ENCODE measurements around the gene ZNF407.

ZNF407 gene

DNA sequence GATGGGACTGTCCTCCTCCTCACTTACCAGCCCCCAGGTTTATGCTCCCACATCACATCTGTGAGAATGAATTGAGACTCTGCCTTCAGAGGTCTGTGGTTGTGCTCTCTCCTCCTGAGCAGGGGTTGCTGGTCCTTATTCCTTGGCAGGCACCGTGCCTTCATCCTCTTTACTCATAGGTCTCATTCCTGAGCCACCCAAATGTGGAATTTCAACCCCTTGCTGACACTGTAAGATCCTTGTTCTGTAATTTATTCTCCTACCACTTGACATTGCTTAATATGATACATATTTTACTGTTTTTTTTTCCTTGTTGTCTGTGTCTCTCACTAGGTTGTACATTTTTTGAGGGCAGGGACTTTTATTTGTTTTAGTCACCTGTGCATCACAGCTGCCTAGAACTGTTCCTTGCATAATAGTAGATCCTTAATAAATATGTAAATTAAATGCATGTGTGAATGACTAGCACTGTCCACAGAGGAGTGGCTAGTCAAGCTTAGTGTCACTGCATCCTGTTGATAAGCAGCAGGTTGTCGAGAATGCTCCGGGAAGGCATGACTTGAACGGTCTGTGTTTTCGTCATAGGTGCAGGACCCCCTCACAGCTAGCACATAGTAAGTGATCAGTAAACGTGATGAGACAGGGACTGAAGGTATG is 180.6 kb downstream of the ZNF407 start:
- TF ChIP-seq JUND (IDR thresholded peaks at IDR 0.05; ENCODE audit: low read depth), result no peak
- in situ Hi-C loops (cut with HindIII; ENCODE audit: low pct_unique_long_range_greater_than_20kb, low sequenced_read_pairs), result no loop called here
- no peak for DNase-seq (ENCODE audit: low read depth in 1 of 2, low spot score in 1 of 2)

DNA sequence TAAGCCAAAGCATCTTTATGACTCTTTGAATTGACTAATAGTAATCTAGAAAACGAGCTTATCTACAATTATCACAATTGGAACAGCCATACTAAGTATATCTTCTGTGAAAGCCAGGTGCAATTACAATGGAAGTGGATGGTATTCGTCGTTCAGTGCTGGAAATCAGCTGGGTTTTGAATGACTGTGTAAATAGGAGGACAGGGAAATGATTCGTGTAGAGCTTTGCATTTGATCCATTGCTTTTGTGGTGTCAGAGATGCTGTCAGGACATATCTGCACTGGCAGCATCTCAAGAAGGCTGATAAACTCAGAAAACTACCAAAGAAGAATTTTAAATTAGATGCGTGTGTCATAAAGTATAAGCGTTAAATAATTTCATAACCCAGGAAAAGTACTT is 187.1 kb downstream of the ZNF407 start:
- no peak for DNase-seq (ENCODE audit: low read depth in 1 of 2, low spot score in 1 of 2)

DNA sequence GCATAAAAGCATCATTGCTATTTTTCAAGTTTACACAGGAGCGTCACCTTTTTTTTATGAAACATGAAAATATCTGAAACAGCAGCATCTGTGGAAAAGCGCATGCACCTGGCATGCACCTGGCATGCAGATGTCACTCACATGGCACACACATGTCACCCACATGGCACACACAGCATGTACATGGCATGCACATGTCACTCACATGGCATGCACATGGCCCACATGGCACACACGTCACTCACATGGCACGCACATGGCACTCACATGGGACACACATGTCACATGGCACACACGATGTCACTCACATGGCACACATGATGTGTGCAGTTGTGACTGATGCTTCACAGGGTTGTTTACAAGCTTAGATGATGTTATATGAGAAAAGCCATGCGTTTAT is 188.0 kb downstream of the ZNF407 start:
- in situ Hi-C loops (cut with HindIII; ENCODE audit: low pct_unique_long_range_greater_than_20kb, low sequenced_read_pairs), result no loop called here
- no peak for TF ChIP-seq JUND (IDR thresholded peaks at IDR 0.05; ENCODE audit: low read depth)

More for the DNA sequence above, 187.1 kb downstream of the ZNF407 start:
- no peak for TF ChIP-seq JUND (IDR thresholded peaks at IDR 0.05; ENCODE audit: low read depth)
- in situ Hi-C loops (cut with HindIII; ENCODE audit: low pct_unique_long_range_greater_than_20kb, low sequenced_read_pairs), result no loop called here

DNA sequence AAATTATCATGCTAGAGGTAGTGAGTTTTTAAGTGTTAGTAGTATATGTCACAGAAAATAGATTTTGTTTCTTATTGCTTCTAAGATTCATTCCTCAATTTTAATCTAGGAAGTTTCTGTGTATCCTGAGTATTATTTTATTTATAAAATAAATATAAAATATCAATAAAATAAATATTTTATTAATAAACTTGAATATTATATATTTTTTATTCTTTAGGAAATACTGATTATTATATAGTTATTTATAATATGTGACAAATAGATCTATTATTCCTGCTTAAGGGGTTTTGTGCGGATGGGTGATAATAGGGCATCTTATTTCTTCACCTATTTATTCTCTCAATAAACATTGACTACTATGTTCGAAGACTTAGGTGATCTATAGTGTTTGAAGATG is 191.0 kb downstream of the ZNF407 start:
- no peak for DNase-seq (ENCODE audit: low read depth in 1 of 2, low spot score in 1 of 2)
- in situ Hi-C loops (cut with HindIII; ENCODE audit: low pct_unique_long_range_greater_than_20kb, low sequenced_read_pairs), result no loop called here
- TF ChIP-seq JUND (IDR thresholded peaks at IDR 0.05; ENCODE audit: low read depth), result no peak

More for the DNA sequence above, 188.0 kb downstream of the ZNF407 start:
- DNase-seq (ENCODE audit: low read depth in 1 of 2, low spot score in 1 of 2), result no peak

DNA sequence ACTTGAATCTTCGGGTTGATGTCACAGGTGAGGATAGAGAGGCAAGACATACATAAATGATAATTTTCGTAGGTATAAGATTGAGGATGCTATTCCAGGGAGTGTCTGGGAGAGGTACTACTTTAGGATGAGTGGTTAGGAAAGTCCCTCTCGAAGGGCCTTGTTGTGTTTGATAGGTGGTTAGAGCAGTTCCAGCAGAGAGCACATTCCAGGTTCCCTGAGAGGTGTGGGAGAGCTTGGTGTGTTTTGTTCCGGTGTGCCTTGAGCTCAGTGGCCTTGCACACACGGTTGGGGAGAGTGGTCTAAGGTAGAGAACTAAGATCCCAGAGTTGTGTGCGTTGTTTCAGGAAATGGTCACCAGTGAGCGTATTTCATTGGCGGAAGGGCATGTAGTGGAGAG is 191.4 kb downstream of the ZNF407 start:
- no peak for TF ChIP-seq JUND (IDR thresholded peaks at IDR 0.05; ENCODE audit: low read depth)
- DNase-seq (ENCODE audit: low read depth in 1 of 2, low spot score in 1 of 2), result no peak
- in situ Hi-C loops (cut with HindIII; ENCODE audit: low pct_unique_long_range_greater_than_20kb, low sequenced_read_pairs), result no loop called here

DNA sequence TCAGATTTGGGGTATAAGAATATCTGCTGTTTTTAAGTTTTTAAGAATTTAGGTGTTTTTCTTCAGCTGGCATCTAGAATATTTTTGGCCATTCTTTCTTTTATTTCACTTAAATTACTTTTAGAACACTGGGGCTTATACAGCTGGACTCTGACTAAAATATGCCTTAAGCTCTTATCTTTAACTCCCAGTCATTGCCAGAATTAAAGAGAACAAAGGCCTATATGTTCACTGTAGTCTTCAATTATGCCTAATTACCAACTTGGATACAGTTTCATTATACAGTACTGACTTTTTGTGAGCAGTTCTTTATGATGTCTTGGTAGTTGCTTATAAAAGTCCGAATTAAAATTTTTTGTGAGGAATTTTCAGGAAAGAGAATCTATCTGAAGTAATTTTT is 192.8 kb downstream of the ZNF407 start:
- in situ Hi-C loops (cut with HindIII; ENCODE audit: low pct_unique_long_range_greater_than_20kb, low sequenced_read_pairs), result no loop called here
- DNase-seq (ENCODE audit: low read depth in 1 of 2, low spot score in 1 of 2), result no peak
- no peak for TF ChIP-seq JUND (IDR thresholded peaks at IDR 0.05; ENCODE audit: low read depth)

DNA sequence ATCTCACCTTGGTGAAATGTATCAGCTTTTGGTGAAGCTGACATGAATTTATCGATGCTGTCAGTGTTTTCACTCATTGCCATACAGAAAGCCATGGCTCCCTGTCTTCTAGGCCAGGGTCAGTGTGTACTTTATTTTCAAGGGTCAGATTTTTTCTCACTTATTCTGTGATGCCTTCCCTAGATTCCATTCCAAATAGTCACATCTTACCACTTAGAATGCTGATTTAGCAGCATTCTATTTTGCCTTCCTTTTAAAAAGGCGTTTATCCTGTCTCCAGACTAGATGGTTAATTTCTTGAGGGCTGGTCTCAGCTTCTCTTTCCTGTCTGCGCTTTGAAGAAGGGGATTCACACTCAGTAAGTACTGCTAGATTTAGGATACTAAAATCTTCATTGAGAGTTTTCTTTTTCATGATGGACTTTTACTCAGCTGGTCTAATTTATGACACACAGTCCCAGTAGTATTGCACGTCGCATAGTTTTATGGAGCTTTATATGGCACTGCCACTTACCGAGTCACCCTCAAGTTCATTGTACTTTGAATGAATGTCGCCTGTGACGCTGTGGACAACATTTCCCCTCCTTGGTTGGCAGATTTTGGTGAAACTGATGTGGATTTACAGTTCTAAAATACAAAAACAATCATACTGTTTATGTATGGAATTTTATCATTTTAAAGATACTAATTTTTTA is 194.0 kb downstream of the ZNF407 start:
- in situ Hi-C loops (cut with HindIII; ENCODE audit: low pct_unique_long_range_greater_than_20kb, low sequenced_read_pairs), result no loop called here
- DNase-seq (ENCODE audit: low read depth in 1 of 2, low spot score in 1 of 2), result no peak
- TF ChIP-seq JUND (IDR thresholded peaks at IDR 0.05; ENCODE audit: low read depth), result no peak

DNA sequence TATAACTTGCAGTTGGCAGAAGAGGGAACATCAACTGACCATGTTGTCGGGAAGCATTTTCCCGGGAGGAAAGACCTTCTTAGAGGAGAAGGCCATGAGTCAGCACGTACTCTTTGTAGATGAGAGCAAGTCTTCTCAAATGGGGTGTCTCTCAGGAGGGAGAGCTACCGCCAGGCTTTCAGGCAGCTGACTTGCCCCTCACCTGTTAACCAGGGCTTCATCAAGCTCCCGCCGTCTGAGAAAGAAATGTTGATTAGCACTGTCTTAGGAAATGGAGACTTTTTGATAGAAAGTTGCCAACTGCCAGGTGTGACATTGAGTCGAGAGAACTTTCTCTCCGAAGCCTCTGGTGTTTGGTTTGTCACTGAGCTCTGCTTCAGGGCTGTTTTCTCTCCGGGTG is 196.1 kb downstream of the ZNF407 start:
- in situ Hi-C loops (cut with HindIII; ENCODE audit: low pct_unique_long_range_greater_than_20kb, low sequenced_read_pairs), result no loop called here
- no peak for TF ChIP-seq JUND (IDR thresholded peaks at IDR 0.05; ENCODE audit: low read depth)

DNA sequence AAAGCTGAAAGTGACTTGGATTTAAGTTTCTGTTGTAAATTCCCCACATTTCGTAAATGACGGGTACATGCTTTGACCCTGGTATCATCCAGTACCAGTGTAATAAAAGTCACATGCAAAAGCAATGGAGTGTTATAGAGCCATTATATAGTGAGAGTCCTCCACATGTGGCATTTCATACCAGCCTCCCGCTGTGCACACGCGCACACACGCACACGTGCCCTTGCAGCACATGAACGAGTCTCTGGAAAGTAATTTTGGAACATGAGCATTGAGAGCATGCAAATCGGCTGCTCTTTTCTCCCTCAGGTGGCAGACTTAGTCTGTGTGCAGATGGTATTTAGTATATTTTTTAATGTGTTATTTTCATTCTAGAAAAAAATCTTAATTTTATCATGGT is 198.1 kb downstream of the ZNF407 start:
- in situ Hi-C loops (cut with HindIII; ENCODE audit: low pct_unique_long_range_greater_than_20kb, low sequenced_read_pairs), result no loop called here
- DNase-seq (ENCODE audit: low read depth in 1 of 2, low spot score in 1 of 2), result no peak
- no peak for TF ChIP-seq JUND (IDR thresholded peaks at IDR 0.05; ENCODE audit: low read depth)

More for the DNA sequence above, 196.1 kb downstream of the ZNF407 start:
- DNase-seq (ENCODE audit: low read depth in 1 of 2, low spot score in 1 of 2), result no peak

DNA sequence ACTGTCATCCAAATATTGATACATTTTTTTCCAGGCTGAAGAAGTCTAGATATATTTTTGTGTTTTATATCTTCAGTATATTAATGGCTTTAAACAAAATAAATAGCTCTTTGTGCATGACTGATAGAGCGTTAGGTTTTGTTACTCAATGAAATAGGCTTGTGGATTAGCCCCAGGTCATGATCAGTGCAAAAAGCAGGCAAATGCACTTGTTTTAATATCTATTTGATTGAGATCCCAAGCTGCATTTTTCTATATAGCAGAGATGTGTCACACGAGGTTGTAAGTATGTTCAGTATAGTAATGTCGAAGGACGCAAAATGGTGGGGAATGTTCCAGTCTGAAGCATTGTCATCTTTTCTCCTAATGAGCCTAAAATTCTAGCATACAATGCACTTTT is 198.5 kb downstream of the ZNF407 start:
- TF ChIP-seq JUND (IDR thresholded peaks at IDR 0.05; ENCODE audit: low read depth), result no peak
- in situ Hi-C loops (cut with HindIII; ENCODE audit: low pct_unique_long_range_greater_than_20kb, low sequenced_read_pairs), result no loop called here

DNA sequence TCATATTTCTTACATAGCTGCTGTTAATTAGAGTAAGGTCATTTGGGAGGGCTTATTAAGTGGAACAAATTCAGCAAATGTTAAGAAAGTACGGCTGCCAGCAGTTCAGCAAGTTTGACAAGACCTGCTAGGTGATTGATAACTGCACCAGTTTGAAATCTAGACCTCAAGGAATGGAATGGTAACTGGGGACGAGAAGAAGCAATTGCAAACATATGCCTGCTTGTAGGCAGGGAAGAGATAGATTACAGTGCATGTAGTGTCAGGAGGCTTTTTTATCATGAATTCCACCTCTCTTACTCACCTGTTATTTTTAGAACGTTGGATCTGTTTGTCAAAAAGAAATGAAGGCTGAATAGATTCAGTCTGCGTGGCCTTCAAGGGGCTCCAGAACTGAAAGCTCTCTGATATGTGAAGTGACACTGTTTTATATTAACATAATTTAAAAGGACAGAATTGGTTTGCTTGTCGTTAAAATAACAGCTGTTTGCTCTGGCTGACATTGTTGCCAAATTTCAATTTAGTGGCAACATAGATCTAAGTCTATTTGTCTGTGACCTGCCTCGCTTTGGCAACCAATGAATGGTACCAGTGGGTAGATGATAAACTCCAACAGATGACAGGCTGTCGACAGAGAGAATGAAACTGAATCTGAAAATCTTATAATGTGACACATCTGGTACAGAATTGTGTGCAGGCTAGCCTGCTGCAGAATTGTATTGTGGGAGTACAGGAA is 199.3 kb downstream of the ZNF407 start:
- TF ChIP-seq JUND (IDR thresholded peaks at IDR 0.05; ENCODE audit: low read depth), result no peak

More for the DNA sequence above, 198.5 kb downstream of the ZNF407 start:
- DNase-seq (ENCODE audit: low read depth in 1 of 2, low spot score in 1 of 2), result no peak

DNA sequence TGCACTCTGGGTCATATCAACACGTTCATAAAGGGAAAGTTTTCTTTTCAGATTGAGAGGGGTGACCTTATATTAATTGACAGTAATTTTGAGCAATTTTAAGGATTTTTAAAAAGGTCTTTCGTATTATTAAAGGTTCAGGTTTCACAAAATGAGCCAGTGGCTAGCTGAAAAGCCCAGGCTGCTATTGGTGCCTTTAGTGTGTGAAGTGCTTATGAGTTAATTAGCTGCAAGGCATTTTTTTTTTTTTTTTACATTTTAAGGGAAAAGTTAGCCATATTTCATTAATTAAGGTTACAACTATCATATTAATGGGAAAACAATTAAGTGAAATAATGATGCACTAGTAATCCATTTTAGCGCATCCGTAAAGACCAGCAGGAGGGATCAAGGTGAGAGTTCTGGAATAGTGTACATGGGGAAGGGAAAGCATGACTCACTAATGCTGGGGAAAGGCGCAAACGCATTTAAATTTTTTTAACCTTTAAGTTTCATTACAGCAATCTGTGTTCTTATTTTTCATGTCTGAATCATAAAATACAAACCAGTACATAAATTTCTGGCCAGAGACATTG is 200.0 kb downstream of the ZNF407 start:
- DNase-seq (ENCODE audit: low read depth in 1 of 2, low spot score in 1 of 2), result no peak
- TF ChIP-seq JUND (IDR thresholded peaks at IDR 0.05; ENCODE audit: low read depth), result no peak
- in situ Hi-C loops (cut with HindIII; ENCODE audit: low pct_unique_long_range_greater_than_20kb, low sequenced_read_pairs), result no loop called here

More for the DNA sequence above, 199.3 kb downstream of the ZNF407 start:
- in situ Hi-C loops (cut with HindIII; ENCODE audit: low pct_unique_long_range_greater_than_20kb, low sequenced_read_pairs), result no loop called here
- no peak for DNase-seq (ENCODE audit: low read depth in 1 of 2, low spot score in 1 of 2)

DNA sequence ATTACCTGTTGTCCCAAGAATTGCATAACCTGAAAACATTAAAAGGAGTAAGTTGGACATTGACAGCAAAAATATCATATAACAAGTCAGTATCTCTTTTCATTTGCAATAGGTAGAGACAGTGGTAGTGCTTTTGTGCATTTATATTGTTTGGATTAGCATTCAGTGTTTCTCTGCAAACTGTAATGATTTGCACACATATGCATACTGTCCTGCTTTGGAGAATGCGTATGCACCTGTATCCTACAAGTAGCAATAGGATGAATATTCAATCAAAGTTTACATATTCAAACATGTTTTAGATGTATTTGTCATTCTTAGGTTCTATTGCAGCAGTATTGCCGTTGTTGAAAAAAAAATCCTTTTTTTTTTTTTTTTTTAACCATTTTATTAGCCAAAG is 201.9 kb downstream of the ZNF407 start:
- in situ Hi-C loops (cut with HindIII; ENCODE audit: low pct_unique_long_range_greater_than_20kb, low sequenced_read_pairs), result no loop called here
- TF ChIP-seq JUND (IDR thresholded peaks at IDR 0.05; ENCODE audit: low read depth), result no peak
- no peak for DNase-seq (ENCODE audit: low read depth in 1 of 2, low spot score in 1 of 2)
